Measurements from ENCODE around the gene HTRA3. TPM values are rescaled to one million over a fixed set of nuclear protein-coding genes. Genes with fewer than 3 reads are reported as not detected.

Gene HTRA3
- total RNA-seq, 1 experiment from 2014 or later = 2.3 TPM

DNA sequence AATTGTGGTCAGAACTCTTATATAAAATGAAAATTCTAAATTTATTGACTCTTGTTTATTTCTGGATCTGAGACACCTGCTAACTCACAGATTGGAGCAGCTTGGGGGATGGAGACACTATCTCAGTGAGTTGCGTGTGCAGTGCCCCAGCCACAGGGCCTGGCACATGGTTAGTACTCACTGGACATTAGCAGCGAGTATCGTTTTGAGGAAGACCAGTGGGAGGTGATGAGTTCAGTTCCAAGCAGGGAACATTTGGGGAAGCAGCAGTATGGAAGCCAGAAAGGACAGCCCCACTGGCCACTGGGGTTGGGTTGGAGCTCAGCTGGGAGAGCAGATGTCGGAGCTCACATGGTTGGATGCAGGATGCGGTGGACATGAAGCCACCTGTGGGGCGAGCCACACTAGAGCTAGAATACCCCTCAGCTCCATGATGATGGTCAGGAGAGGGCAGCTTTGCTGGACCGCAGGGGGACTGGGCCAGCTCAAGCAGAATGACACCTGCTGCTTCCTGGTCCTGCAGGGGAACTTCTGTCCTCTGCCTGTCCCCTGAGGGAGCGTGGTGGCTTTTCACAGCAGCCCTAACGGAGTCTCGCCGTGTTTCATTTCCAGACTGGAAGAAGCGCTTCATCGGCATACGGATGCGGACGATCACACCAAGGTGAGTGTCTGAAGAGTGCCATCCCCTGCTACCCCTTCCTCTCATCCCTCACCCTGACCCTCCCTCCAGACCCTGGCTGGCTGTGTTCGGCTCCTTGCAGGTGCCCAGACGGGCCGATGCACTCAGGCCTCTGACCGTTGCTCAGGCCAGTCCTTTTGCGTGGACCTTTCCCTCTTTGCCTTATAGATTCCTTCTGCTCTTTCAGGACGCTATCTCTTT is 32.5 kb downstream of the HTRA3 start:
- ChIA-PET POLR2A (no interaction called here), CTCF (interaction anchor here (0.6 to 2.0 kb wide), 4 partner anchors 18 to 66 kb away, joined by 3 to 8 read pairs (median 6); no protein-coding TSS in a partner anchor)
- TF ChIP-seq, protein P1, sequence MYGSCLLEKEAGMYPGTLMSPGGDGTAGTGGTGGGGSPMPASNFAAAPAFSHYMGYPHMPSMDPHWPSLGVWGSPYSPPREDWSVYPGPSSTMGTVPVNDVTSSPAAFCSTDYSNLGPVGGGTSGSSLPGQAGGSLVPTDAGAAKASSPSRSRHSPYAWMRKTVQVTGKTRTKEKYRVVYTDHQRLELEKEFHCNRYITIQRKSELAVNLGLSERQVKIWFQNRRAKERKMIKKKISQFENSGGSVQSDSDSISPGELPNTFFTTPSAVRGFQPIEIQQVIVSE (CRISPR knock-in tag; IDR thresholded peaks at IDR 0.05; ENCODE audit: borderline replicate concordance) = no peak
- TF ChIP-seq TEAD4 (CRISPR knock-in tag; IDR thresholded peaks at IDR 0.05) = no peak
- peaks cover 8% of the 10 kb centered on the region for H3K27me3 Mint-ChIP-seq (ENCODE audit: low read depth)
- H3K27ac Mint-ChIP-seq = no peak overlapping the region
- no peaks in the 10 kb centered on the region for H3K36me3 Mint-ChIP-seq
- DNase-seq (ENCODE audit: low spot score) (peak; percentile 5), ATAC-seq (no peak)
- H3K9me3 Mint-ChIP-seq = peaks cover 14% of the 10 kb centered on the region
- H3K4me1 Mint-ChIP-seq = 0 out of 2 replicates have a peak, but pooled peaks cover 3% of the 10 kb centered on the region
- no peak overlapping the region for H3K4me3 Mint-ChIP-seq

DNA sequence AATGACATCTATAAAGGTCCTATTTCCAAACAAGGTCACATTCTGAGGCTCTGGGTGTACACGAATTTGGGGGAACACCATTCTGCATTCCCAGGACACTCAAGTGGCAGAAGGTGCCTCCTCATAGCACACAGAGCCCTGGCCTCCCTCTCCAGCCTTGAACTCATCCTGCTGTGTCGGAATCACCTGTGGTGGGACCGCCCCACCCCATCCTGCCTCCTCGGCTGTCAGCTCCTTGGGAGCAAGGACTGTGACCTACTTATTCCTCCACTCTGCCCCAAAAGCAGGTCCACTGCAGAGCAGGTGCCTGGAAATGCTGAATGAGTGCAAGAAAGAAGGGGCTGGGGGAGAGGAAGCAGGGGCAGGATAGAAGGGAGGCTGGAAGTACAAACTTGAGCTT is 33.5 kb downstream of the HTRA3 start:
- ATAC-seq = no peak
- H3K9me3 Mint-ChIP-seq = peaks cover 14% of the 10 kb centered on the region
- ChIA-PET POLR2A (interaction anchor here (0.6 kb wide), 1 partner anchor 55 kb away, joined by 3 read pairs; no protein-coding TSS in a partner anchor), CTCF (interaction anchor here (1.5 to 2.0 kb wide), 3 partner anchors 17 to 126 kb away, joined by 6 to 8 read pairs (median 6); no protein-coding TSS in a partner anchor)
- no peak overlapping the region for H3K27ac Mint-ChIP-seq
- peak; percentile 4 for DNase-seq (ENCODE audit: low spot score)
- 0 out of 2 replicates have a peak, but pooled peaks cover 3% of the 10 kb centered on the region for H3K4me1 Mint-ChIP-seq
- H3K4me3 Mint-ChIP-seq = no peak overlapping the region
- no peaks in the 10 kb centered on the region for H3K36me3 Mint-ChIP-seq
- peaks cover 8% of the 10 kb centered on the region for H3K27me3 Mint-ChIP-seq (ENCODE audit: low read depth)
- TF ChIP-seq, protein P2, sequence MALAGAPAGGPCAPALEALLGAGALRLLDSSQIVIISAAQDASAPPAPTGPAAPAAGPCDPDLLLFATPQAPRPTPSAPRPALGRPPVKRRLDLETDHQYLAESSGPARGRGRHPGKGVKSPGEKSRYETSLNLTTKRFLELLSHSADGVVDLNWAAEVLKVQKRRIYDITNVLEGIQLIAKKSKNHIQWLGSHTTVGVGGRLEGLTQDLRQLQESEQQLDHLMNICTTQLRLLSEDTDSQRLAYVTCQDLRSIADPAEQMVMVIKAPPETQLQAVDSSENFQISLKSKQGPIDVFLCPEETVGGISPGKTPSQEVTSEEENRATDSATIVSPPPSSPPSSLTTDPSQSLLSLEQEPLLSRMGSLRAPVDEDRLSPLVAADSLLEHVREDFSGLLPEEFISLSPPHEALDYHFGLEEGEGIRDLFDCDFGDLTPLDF (CRISPR knock-in tag; IDR thresholded peaks at IDR 0.05) = no peak
- TF ChIP-seq GABPB1 (CRISPR knock-in tag; IDR thresholded peaks at IDR 0.05) (no peak), ZNF396 (CRISPR knock-in tag; IDR thresholded peaks at IDR 0.05; ENCODE audit: borderline replicate concordance) (no peak), ZNF423 (CRISPR knock-in tag; IDR thresholded peaks at IDR 0.05) (no peak), NFYB (CRISPR knock-in tag; conservative IDR thresholded peaks at IDR 0.05; ENCODE audit: low read depth) (no peak), MXD4 (CRISPR knock-in tag; IDR thresholded peaks at IDR 0.05; ENCODE audit: borderline replicate concordance) (no peak), KAT7 (CRISPR knock-in tag; IDR thresholded peaks at IDR 0.05; ENCODE audit: borderline replicate concordance) (no peak)
- TF ChIP-seq, protein P3, sequence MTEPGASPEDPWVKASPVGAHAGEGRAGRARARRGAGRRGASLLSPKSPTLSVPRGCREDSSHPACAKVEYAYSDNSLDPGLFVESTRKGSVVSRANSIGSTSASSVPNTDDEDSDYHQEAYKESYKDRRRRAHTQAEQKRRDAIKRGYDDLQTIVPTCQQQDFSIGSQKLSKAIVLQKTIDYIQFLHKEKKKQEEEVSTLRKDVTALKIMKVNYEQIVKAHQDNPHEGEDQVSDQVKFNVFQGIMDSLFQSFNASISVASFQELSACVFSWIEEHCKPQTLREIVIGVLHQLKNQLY (CRISPR knock-in tag; IDR thresholded peaks at IDR 0.05) = no peak
- TF ChIP-seq, protein P4, sequence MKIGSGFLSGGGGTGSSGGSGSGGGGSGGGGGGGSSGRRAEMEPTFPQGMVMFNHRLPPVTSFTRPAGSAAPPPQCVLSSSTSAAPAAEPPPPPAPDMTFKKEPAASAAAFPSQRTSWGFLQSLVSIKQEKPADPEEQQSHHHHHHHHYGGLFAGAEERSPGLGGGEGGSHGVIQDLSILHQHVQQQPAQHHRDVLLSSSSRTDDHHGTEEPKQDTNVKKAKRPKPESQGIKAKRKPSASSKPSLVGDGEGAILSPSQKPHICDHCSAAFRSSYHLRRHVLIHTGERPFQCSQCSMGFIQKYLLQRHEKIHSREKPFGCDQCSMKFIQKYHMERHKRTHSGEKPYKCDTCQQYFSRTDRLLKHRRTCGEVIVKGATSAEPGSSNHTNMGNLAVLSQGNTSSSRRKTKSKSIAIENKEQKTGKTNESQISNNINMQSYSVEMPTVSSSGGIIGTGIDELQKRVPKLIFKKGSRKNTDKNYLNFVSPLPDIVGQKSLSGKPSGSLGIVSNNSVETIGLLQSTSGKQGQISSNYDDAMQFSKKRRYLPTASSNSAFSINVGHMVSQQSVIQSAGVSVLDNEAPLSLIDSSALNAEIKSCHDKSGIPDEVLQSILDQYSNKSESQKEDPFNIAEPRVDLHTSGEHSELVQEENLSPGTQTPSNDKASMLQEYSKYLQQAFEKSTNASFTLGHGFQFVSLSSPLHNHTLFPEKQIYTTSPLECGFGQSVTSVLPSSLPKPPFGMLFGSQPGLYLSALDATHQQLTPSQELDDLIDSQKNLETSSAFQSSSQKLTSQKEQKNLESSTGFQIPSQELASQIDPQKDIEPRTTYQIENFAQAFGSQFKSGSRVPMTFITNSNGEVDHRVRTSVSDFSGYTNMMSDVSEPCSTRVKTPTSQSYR (CRISPR knock-in tag; IDR thresholded peaks at IDR 0.05) = no peak
- TF ChIP-seq, protein P5, sequence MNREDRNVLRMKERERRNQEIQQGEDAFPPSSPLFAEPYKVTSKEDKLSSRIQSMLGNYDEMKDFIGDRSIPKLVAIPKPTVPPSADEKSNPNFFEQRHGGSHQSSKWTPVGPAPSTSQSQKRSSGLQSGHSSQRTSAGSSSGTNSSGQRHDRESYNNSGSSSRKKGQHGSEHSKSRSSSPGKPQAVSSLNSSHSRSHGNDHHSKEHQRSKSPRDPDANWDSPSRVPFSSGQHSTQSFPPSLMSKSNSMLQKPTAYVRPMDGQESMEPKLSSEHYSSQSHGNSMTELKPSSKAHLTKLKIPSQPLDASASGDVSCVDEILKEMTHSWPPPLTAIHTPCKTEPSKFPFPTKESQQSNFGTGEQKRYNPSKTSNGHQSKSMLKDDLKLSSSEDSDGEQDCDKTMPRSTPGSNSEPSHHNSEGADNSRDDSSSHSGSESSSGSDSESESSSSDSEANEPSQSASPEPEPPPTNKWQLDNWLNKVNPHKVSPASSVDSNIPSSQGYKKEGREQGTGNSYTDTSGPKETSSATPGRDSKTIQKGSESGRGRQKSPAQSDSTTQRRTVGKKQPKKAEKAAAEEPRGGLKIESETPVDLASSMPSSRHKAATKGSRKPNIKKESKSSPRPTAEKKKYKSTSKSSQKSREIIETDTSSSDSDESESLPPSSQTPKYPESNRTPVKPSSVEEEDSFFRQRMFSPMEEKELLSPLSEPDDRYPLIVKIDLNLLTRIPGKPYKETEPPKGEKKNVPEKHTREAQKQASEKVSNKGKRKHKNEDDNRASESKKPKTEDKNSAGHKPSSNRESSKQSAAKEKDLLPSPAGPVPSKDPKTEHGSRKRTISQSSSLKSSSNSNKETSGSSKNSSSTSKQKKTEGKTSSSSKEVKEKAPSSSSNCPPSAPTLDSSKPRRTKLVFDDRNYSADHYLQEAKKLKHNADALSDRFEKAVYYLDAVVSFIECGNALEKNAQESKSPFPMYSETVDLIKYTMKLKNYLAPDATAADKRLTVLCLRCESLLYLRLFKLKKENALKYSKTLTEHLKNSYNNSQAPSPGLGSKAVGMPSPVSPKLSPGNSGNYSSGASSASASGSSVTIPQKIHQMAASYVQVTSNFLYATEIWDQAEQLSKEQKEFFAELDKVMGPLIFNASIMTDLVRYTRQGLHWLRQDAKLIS (CRISPR knock-in tag; IDR thresholded peaks at IDR 0.05; ENCODE audit: borderline replicate concordance) = no peak
- TF ChIP-seq, protein P6, sequence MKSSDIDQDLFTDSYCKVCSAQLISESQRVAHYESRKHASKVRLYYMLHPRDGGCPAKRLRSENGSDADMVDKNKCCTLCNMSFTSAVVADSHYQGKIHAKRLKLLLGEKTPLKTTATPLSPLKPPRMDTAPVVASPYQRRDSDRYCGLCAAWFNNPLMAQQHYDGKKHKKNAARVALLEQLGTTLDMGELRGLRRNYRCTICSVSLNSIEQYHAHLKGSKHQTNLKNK (CRISPR knock-in tag; IDR thresholded peaks at IDR 0.05) = no peak
- TF ChIP-seq, protein P7, sequence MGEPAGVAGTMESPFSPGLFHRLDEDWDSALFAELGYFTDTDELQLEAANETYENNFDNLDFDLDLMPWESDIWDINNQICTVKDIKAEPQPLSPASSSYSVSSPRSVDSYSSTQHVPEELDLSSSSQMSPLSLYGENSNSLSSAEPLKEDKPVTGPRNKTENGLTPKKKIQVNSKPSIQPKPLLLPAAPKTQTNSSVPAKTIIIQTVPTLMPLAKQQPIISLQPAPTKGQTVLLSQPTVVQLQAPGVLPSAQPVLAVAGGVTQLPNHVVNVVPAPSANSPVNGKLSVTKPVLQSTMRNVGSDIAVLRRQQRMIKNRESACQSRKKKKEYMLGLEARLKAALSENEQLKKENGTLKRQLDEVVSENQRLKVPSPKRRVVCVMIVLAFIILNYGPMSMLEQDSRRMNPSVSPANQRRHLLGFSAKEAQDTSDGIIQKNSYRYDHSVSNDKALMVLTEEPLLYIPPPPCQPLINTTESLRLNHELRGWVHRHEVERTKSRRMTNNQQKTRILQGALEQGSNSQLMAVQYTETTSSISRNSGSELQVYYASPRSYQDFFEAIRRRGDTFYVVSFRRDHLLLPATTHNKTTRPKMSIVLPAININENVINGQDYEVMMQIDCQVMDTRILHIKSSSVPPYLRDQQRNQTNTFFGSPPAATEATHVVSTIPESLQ (CRISPR knock-in tag; IDR thresholded peaks at IDR 0.05) = no peak
- TF ChIP-seq, protein P8, sequence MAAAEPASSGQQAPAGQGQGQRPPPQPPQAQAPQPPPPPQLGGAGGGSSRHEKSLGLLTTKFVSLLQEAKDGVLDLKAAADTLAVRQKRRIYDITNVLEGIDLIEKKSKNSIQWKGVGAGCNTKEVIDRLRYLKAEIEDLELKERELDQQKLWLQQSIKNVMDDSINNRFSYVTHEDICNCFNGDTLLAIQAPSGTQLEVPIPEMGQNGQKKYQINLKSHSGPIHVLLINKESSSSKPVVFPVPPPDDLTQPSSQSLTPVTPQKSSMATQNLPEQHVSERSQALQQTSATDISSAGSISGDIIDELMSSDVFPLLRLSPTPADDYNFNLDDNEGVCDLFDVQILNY (CRISPR knock-in tag; IDR thresholded peaks at IDR 0.05) = no peak
- TF ChIP-seq, protein P9, sequence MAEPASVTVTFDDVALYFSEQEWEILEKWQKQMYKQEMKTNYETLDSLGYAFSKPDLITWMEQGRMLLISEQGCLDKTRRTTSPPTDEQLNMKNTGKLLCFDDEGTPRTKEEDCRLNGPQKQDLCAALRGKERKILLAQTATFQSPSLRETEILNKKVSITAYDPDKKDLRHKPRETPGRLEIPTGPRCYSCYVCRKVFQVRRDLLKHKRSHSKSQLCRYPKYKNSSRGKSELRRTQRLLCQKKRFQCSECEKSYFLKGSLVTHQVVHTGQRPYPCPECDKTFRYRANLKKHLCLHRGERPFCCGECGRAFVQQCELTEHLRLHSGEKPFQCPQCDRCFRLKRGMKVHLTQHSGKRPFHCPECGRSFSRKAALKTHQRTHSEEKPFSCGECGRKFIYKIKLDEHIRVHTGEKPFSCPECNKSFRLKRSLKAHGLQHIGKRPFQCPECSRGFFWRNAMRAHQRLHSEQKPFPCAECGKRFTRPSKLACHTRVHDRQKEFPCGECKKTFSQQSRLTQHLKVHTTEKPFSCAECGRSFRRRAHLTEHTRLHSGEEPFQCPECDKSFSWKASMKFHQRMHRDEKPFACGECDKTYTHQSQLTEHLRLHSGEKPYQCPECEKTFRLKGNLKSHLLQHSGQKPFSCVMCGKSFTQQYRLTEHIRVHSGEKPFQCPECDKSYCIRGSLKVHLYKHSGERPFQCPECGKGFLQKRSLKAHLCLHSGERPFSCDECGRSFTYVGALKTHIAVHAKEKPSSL (CRISPR knock-in tag; conservative IDR thresholded peaks at IDR 0.05) = no peak
